Measurements from ENCODE around the gene CENPV.

The CENPV gene

GRCh38 chr17:16319969-16320368 is 33.3 kb downstream of the CENPV start:
- TF ChIP-seq EZH2phosphoT487 (IDR thresholded peaks at IDR 0.05; ENCODE audit: borderline replicate concordance, low read length): no peak
- no peak for TF ChIP-seq CTCF (IDR thresholded peaks at IDR 0.05; ENCODE audit: low read depth, low read length, poor library complexity, severe bottlenecking)
- no peaks in the 10 kb centered on the region for H3K9me2 ChIP-seq (replicated peaks; ENCODE audit: control insufficient read depth, low read length)
- H3K27ac ChIP-seq (ENCODE audit: low read depth, low read length): no peak overlapping the region
- H3K4me3 ChIP-seq (ENCODE audit: low read length): no peak overlapping the region
- no peaks in the 10 kb centered on the region for H3K27me3 ChIP-seq (ENCODE audit: control insufficient read depth, low read length)
- H4K20me1 ChIP-seq (ENCODE audit: control insufficient read depth, insufficient read depth, low read depth, low read length): no peaks in the 10 kb centered on the region
- peaks cover 6% of the 10 kb centered on the region for H3K36me3 ChIP-seq (ENCODE audit: control insufficient read depth, low read length)
- H3K4me2 ChIP-seq (ENCODE audit: low read length): no peak overlapping the region
- no peaks in the 10 kb centered on the region for H3K4me1 ChIP-seq (ENCODE audit: control insufficient read depth, low read length)
- H3F3A ChIP-seq (ENCODE audit: control insufficient read depth, insufficient read depth): peaks cover 4% of the 10 kb centered on the region; the same call in 1 of the 2 replicates
- no peaks in the 10 kb centered on the region for H3K79me2 ChIP-seq (ENCODE audit: control insufficient read depth, low read length)
- H3K9me3 ChIP-seq (ENCODE audit: control insufficient read depth, insufficient read depth, low read length): no peaks in the 10 kb centered on the region

- no peak for TF ChIP-seq CTCF (IDR thresholded peaks at IDR 0.05; ENCODE audit: low read depth, low read length, poor library complexity, severe bottlenecking)
- no peak for TF ChIP-seq EZH2phosphoT487 (IDR thresholded peaks at IDR 0.05; ENCODE audit: borderline replicate concordance, low read length)
- Histone ChIP-seq H4K20me1 (ENCODE audit: control insufficient read depth, insufficient read depth, low read depth, low read length) (no peaks in the 10 kb centered on the region), H3F3A (ENCODE audit: control insufficient read depth, insufficient read depth) (no peaks in the 10 kb centered on the region), H3K4me2 (ENCODE audit: low read length) (no peak overlapping the region), H3K36me3 (ENCODE audit: control insufficient read depth, low read length) (no peaks in the 10 kb centered on the region), H3K79me2 (ENCODE audit: control insufficient read depth, low read length) (no peaks in the 10 kb centered on the region), H3K9me3 (ENCODE audit: control insufficient read depth, insufficient read depth, low read length) (no peaks in the 10 kb centered on the region), H3K4me1 (ENCODE audit: control insufficient read depth, low read length) (no peaks in the 10 kb centered on the region), H3K4me3 (ENCODE audit: low read length) (no peak overlapping the region), H3K9me2 (replicated peaks; ENCODE audit: control insufficient read depth, low read length) (no peaks in the 10 kb centered on the region), H3K27ac (ENCODE audit: low read depth, low read length) (no peak overlapping the region), H3K27me3 (ENCODE audit: control insufficient read depth, low read length) (no peaks in the 10 kb centered on the region)
These were observed 38.4 kb downstream of the CENPV start for GRCh38 chr17:16314859-16315258.

- Histone ChIP-seq H3F3A (ENCODE audit: control insufficient read depth, insufficient read depth) (no peaks in the 10 kb centered on the region), H3K27ac (ENCODE audit: low read depth, low read length) (no peak overlapping the region), H3K27me3 (ENCODE audit: control insufficient read depth, low read length) (no peaks in the 10 kb centered on the region), H4K20me1 (ENCODE audit: control insufficient read depth, insufficient read depth, low read depth, low read length) (no peaks in the 10 kb centered on the region), H3K36me3 (ENCODE audit: control insufficient read depth, low read length) (no peaks in the 10 kb centered on the region), H3K79me2 (ENCODE audit: control insufficient read depth, low read length) (no peaks in the 10 kb centered on the region), H3K4me3 (ENCODE audit: low read length) (no peak overlapping the region), H3K9me2 (replicated peaks; ENCODE audit: control insufficient read depth, low read length) (no peaks in the 10 kb centered on the region), H3K4me1 (ENCODE audit: control insufficient read depth, low read length) (no peaks in the 10 kb centered on the region), H3K4me2 (ENCODE audit: low read length) (no peak overlapping the region), H3K9me3 (ENCODE audit: control insufficient read depth, insufficient read depth, low read length) (no peaks in the 10 kb centered on the region)
- TF ChIP-seq EZH2phosphoT487 (IDR thresholded peaks at IDR 0.05; ENCODE audit: borderline replicate concordance, low read length) (no peak), CTCF (IDR thresholded peaks at IDR 0.05; ENCODE audit: low read depth, low read length, poor library complexity, severe bottlenecking) (no peak)
These were observed 39.1 kb downstream of the CENPV start for GRCh38 chr17:16314189-16314588.
